ENCODE data around the gene SCUBE3. TPM values are rescaled to one million over a fixed set of nuclear protein-coding genes. Genes with fewer than 3 reads are reported as not detected.

SCUBE3 gene
- polyA plus RNA-seq, 1 donor from 2014 or later = 7.3 TPM

DNA sequence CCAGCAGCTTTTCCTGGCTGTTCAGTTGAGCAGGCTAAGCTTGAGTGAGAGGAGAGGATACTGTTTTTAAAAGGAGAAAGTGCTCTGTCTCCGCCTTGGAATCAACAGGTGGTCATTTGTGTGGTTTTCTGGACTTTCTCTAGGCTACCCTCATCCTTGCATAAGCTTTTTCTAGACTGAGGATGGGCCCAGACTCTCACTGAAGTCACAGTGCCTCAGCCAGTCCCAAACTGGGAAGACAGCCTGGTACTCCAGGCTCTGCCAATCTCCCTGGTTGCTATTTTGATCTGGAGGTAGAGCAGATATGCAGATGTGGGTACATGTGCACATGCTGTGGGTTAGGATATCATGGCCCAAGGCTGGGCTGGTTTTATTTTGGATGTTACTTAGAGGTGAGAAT is 7.0 kb downstream of the SCUBE3 start:
- no peak for TF ChIP-seq EZH2 (IDR thresholded peaks at IDR 0.05; ENCODE audit: borderline replicate concordance, insufficient read depth, low read length, poor library complexity, severe bottlenecking)
- no peak for TF ChIP-seq REST (IDR thresholded peaks at IDR 0.05; ENCODE audit: borderline replicate concordance)
- TF ChIP-seq SMC3 (conservative IDR thresholded peaks at IDR 0.05; ENCODE audit: poor library complexity) = no peak
- TF ChIP-seq TAF1 (IDR thresholded peaks at IDR 0.05; ENCODE audit: low read depth) = no peak

DNA sequence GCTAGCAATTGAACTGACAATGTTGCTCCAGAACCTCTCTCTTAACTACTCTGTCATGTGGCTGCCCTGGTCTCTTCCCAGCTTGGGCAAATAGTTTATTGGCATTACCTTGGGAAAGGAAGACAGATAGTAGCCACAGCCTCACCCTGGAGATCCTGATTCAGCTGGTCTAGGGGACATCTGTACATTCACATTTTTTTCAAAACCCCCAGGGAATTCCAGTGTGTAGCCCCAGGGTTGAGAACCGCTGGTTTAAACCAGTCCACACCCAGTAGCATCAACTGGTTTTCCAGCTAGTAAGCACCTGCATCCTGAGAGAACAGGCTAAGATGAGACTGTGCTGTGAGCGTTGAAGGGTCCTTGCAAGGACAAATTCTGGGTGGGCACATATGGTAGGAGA is 9.6 kb downstream of the SCUBE3 start:
- no peak overlapping the region for H3K4me2 ChIP-seq (ENCODE audit: low read length)
- no peak overlapping the region for H2AFZ ChIP-seq (ENCODE audit: low read depth, low read length)
- H4K20me1 ChIP-seq (ENCODE audit: insufficient read depth) = no peaks in the 10 kb centered on the region
- no peak for TF ChIP-seq REST (IDR thresholded peaks at IDR 0.05; ENCODE audit: borderline replicate concordance)
- no peak for TF ChIP-seq EZH2 (IDR thresholded peaks at IDR 0.05; ENCODE audit: borderline replicate concordance, insufficient read depth, low read length, poor library complexity, severe bottlenecking)
- no peak for TF ChIP-seq POLR2AphosphoS5 (IDR thresholded peaks at IDR 0.05)
- TF ChIP-seq, protein P1, sequence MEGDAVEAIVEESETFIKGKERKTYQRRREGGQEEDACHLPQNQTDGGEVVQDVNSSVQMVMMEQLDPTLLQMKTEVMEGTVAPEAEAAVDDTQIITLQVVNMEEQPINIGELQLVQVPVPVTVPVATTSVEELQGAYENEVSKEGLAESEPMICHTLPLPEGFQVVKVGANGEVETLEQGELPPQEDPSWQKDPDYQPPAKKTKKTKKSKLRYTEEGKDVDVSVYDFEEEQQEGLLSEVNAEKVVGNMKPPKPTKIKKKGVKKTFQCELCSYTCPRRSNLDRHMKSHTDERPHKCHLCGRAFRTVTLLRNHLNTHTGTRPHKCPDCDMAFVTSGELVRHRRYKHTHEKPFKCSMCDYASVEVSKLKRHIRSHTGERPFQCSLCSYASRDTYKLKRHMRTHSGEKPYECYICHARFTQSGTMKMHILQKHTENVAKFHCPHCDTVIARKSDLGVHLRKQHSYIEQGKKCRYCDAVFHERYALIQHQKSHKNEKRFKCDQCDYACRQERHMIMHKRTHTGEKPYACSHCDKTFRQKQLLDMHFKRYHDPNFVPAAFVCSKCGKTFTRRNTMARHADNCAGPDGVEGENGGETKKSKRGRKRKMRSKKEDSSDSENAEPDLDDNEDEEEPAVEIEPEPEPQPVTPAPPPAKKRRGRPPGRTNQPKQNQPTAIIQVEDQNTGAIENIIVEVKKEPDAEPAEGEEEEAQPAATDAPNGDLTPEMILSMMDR (IDR thresholded peaks at IDR 0.05; ENCODE audit: poor library complexity, severe bottlenecking) = no peak
- TF ChIP-seq TAF1 (IDR thresholded peaks at IDR 0.05; ENCODE audit: low read depth) = no peak
- TF ChIP-seq MXI1 (conservative IDR thresholded peaks at IDR 0.05; ENCODE audit: poor library complexity, severe bottlenecking) = no peak
- H3K9me3 ChIP-seq (ENCODE audit: low read length) = no peaks in the 10 kb centered on the region
- H3K9me2 ChIP-seq (ENCODE audit: insufficient read depth, low read length) = no peaks in the 10 kb centered on the region
- peaks cover 18% of the 10 kb centered on the region for H3K79me2 ChIP-seq (replicated peaks; ENCODE audit: insufficient read depth, low read length)
- no peaks in the 10 kb centered on the region for H3K36me3 ChIP-seq (ENCODE audit: insufficient read depth, low read length)
- H3K4me3 ChIP-seq (ENCODE audit: low read length) = no peak overlapping the region
- no peaks in the 10 kb centered on the region for H3K27me3 ChIP-seq (ENCODE audit: insufficient read depth, low read depth, low read length)
- no peak overlapping the region for H3K27ac ChIP-seq (ENCODE audit: low read length)
- H3F3A ChIP-seq (ENCODE audit: insufficient read depth, low read length, poor library complexity, severe bottlenecking) = no peaks in the 10 kb centered on the region
- H3K9ac ChIP-seq (ENCODE audit: low read length) = no peak overlapping the region

More for the DNA sequence above, 7.0 kb downstream of the SCUBE3 start:
- Histone ChIP-seq H3F3A (ENCODE audit: insufficient read depth, low read length, poor library complexity, severe bottlenecking) (no peaks in the 10 kb centered on the region), H3K79me2 (replicated peaks; ENCODE audit: insufficient read depth, low read length) (peaks cover 43% of the 10 kb centered on the region), H3K36me3 (ENCODE audit: insufficient read depth, low read length) (no peaks in the 10 kb centered on the region), H3K27ac (ENCODE audit: low read length) (no peak overlapping the region), H3K9me2 (ENCODE audit: insufficient read depth, low read length) (no peaks in the 10 kb centered on the region), H3K4me2 (ENCODE audit: low read length) (no peak overlapping the region), H3K27me3 (ENCODE audit: insufficient read depth, low read depth, low read length) (no peaks in the 10 kb centered on the region), H4K20me1 (ENCODE audit: insufficient read depth) (no peaks in the 10 kb centered on the region), H3K9me3 (ENCODE audit: low read length) (no peaks in the 10 kb centered on the region), H2AFZ (ENCODE audit: low read depth, low read length) (no peak overlapping the region), H3K9ac (ENCODE audit: low read length) (no peak overlapping the region), H3K4me3 (ENCODE audit: low read length) (no peak overlapping the region)
